Fibroblast of lung (primary cell): Measurements from ENCODE around the gene GPD1L. TPM values are rescaled to one million over a fixed set of nuclear protein-coding genes. Genes with fewer than 3 reads are reported as not detected.

ENCODE experiments used
- DNase-seq, 2 donors: peaks; one replicate each; pipeline versions ENCODE4 v3.0.0 to v3.0.0-alpha.2; 2010; ENCODE audit warnings: low read depth in 2 of 2
- H2AFZ ChIP-seq: 2 replicates; pipeline ENCODE4 v1.5.1; 2012; ENCODE audit warnings: low read length, control low read depth, inconsistent platforms
- H3K27ac ChIP-seq: 2 replicates; pipeline ENCODE4 v1.5.1; 2011; ENCODE audit warnings: low read length, control low read depth; ENCODE audit not compliant: insufficient read depth
- H3K27me3 ChIP-seq: 2 replicates; pipeline ENCODE4 v1.5.1; 2011; ENCODE audit warnings: mild to moderate bottlenecking, low read length; ENCODE audit not compliant: control insufficient read depth, insufficient read depth
- H3K36me3 ChIP-seq: 2 replicates; pipeline ENCODE4 v1.5.1; 2011; ENCODE audit warnings: low read length; ENCODE audit not compliant: control insufficient read depth, insufficient read depth
- H3K4me1 ChIP-seq: 2 replicates; pipeline ENCODE4 v1.5.1; 2011; ENCODE audit warnings: low read length; ENCODE audit not compliant: control insufficient read depth, insufficient read depth; ENCODE audit errors: extremely low read depth
- H3K4me2 ChIP-seq: 2 replicates; pipeline ENCODE4 v1.5.1; 2011; ENCODE audit warnings: low read length, control low read depth; ENCODE audit not compliant: insufficient read depth; ENCODE audit errors: extremely low read depth
- H3K4me3 ChIP-seq, 4 experiments: fragments of 200-600 bp in 1 of 4; sonication (generic) in 1 of 4; replicated peaks in 1 of 4; 2 replicates each; pipeline ENCODE4 v1.5.1; 2011 to 2016; ENCODE audit warnings: low read length in 4 of 4, low read depth in 3 of 4, mild to moderate bottlenecking in 3 of 4, control low read depth in 2 of 4, inconsistent platforms in 1 of 4, mixed read lengths in 1 of 4; ENCODE audit not compliant: insufficient read depth in 1 of 4; ENCODE audit errors: control extremely low read depth in 1 of 4
- H3K79me2 ChIP-seq: 2 replicates; pipeline ENCODE4 v1.5.1; 2012; ENCODE audit warnings: mild to moderate bottlenecking, low read length, inconsistent platforms; ENCODE audit not compliant: control insufficient read depth, insufficient read depth
- H3K9ac ChIP-seq: 2 replicates; pipeline ENCODE4 v1.5.1; 2011; ENCODE audit warnings: mild to moderate bottlenecking, low read length, control low read depth; ENCODE audit not compliant: insufficient read depth
- H3K9me3 ChIP-seq: 2 replicates; pipeline ENCODE4 v1.5.1; 2012; ENCODE audit warnings: low read depth, low read length; ENCODE audit not compliant: control insufficient read depth, insufficient read depth
- H4K20me1 ChIP-seq: 2 replicates; pipeline ENCODE4 v1.5.1; 2011; ENCODE audit warnings: low read length; ENCODE audit not compliant: control insufficient read depth, insufficient read depth; ENCODE audit errors: extremely low read depth
- CTCF ChIP-seq, 2 donors: IDR thresholded peaks in 1 of 2; conservative IDR thresholded peaks in 1 of 2; 1 replicate in 1 of 2; 2 replicates in 1 of 2; pipeline ENCODE4 v1.5.1; 2011 to 2012; ENCODE audit warnings: low read length in 2 of 2, control low read depth in 1 of 2, inconsistent platforms in 1 of 2, low read depth in 1 of 2, mild to moderate bottlenecking in 1 of 2
- EZH2 ChIP-seq: IDR thresholded peaks from 2 replicates; pipeline ENCODE4 v1.5.1; 2012; ENCODE audit warnings: low read length, control low read depth, mild to moderate bottlenecking; ENCODE audit errors: missing control alignments
- polyA plus RNA-seq, 2 donors: library from polyadenylated mRNA; depleted of rRNA in 1 of 2; stranded (reverse) in 1 of 2; unstranded in 1 of 2; fragments of >200 nt; gene quantifications; 2 replicates each; pipeline ENCODE4 v1.2.1, GENCODE V29; 2011 to 2012; ENCODE audit warnings: missing spikeins in 1 of 2
- total RNA-seq: library from RNA; depleted of rRNA; stranded (reverse); fragments of >200 nt; gene quantifications from 2 replicates; pipeline ENCODE4 v1.2.1, GENCODE V29; 2014

GPD1L gene
- total and polyA plus RNA-seq, 2 donors (not counting 1 experiment from before 2014, with no cell fraction given), result 5.8 to 15.0 TPM

GRCh38 chr3:32123620-32124019 is 17.2 kb downstream of the GPD1L start:
- no peak overlapping the region for H3K4me3 ChIP-seq
- no peaks in the 10 kb centered on the region for H3K79me2 ChIP-seq
- H3K9me3 ChIP-seq, result no peaks in the 10 kb centered on the region
- no peaks in the 10 kb centered on the region for H4K20me1 ChIP-seq
- H3K9ac ChIP-seq, result no peak overlapping the region
- TF ChIP-seq EZH2 (no peak), CTCF (conservative IDR thresholded peaks at IDR 0.05 in 1 of 2, IDR thresholded peaks at IDR 0.05 in 1 of 2; ENCODE audit: low read depth in 1 of 2, low read length in 2 of 2) (no peak)
- DNase-seq, result no peak
- no peaks in the 10 kb centered on the region for H3K36me3 ChIP-seq
- H3K4me2 ChIP-seq, result no peak overlapping the region
- H3K27ac ChIP-seq, result no peak overlapping the region
- H3K4me1 ChIP-seq, result no peaks in the 10 kb centered on the region
- H3K27me3 ChIP-seq, result no peaks in the 10 kb centered on the region
- no peak overlapping the region for H2AFZ ChIP-seq

- no peaks in the 10 kb centered on the region for H3K27me3 ChIP-seq
- H3K4me2 ChIP-seq, result no peak overlapping the region
- DNase-seq, result no peak
- H3K4me3 ChIP-seq, result no peak overlapping the region
- TF ChIP-seq CTCF (conservative IDR thresholded peaks at IDR 0.05 in 1 of 2, IDR thresholded peaks at IDR 0.05 in 1 of 2; ENCODE audit: low read depth in 1 of 2, low read length in 2 of 2) (no peak), EZH2 (no peak)
- H3K9ac ChIP-seq, result no peak overlapping the region
- H4K20me1 ChIP-seq, result no peaks in the 10 kb centered on the region
- no peaks in the 10 kb centered on the region for H3K79me2 ChIP-seq
- H3K9me3 ChIP-seq, result no peaks in the 10 kb centered on the region
- H3K4me1 ChIP-seq, result no peaks in the 10 kb centered on the region
- no peaks in the 10 kb centered on the region for H3K36me3 ChIP-seq
- no peak overlapping the region for H3K27ac ChIP-seq
- H2AFZ ChIP-seq, result no peak overlapping the region
Measured at GRCh38 chr3:32125012-32125411, 18.6 kb downstream of the GPD1L start.

GRCh38 chr3:32126305-32127015 is 20.0 kb downstream of the GPD1L start:
- Histone ChIP-seq H2AFZ (no peak overlapping the region), H3K79me2 (no peaks in the 10 kb centered on the region), H3K36me3 (no peaks in the 10 kb centered on the region), H3K9me3 (no peaks in the 10 kb centered on the region), H3K4me2 (no peak overlapping the region), H3K4me1 (no peaks in the 10 kb centered on the region), H3K27me3 (no peaks in the 10 kb centered on the region), H3K9ac (no peak overlapping the region), H3K4me3 (no peak overlapping the region), H3K27ac (no peak overlapping the region), H4K20me1 (no peaks in the 10 kb centered on the region)
- no peak for TF ChIP-seq EZH2
- DNase-seq, result no peak
